Measurements from ENCODE around the gene LAD1. TPM values are rescaled to one million over a fixed set of nuclear protein-coding genes. Genes with fewer than 3 reads are reported as not detected.
A peak's percentile ranks its signal among the peaks of the same experiment; 100 is the strongest.

LAD1 gene
- total RNA-seq, 2 donors from 2014 or later: 13.5 to 13.6 TPM

DNA sequence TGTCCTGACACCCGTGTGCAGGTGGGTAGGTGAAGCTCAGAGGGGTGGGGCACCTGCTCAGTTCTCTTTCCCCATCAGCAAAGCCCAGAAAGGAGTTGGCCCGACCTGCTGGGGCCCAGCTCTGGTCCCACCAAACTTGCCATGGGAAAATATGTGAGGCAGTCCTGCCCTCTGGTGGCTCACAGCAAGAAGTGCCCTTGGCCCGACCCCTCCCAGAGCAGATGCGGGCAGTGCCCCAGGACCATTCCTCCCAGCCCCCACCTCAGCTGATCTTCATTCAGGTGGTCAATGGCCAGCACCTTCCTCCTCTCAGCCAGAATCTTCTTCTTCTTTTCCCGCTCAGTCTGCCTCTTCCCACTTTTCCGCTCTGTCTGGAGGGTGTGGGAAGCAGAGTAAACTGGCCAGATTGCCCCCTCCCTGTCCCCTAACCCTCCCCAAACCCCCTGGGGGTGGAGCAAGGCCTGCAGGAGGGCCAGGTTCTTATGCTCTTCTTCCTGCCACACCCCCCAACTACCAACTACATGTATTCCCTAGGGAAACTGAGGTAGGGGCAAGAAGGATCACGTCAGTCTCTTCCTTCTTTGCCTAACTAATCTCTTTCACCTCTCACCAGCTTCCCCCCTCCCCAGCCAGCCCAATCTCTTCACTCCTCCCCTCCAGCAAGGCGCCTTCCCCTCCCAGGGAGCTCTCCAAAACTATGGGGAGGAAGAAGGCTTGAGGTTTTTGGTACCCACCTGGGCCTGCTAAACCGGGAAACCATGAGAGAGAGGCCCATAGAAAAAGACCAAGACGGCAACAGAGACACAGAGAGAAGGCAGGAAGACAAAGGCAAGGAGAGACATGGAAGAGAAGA, 37.2 kb downstream of the LAD1 start:
- Histone ChIP-seq H3K27ac (ENCODE audit: low read depth, low read length) (no peak overlapping the region), H3K4me3 (ENCODE audit: low read length) (no peak overlapping the region), H3K9me3 (ENCODE audit: control insufficient read depth, low read length) (no peaks in the 10 kb centered on the region), H3K27me3 (ENCODE audit: control insufficient read depth, insufficient read depth, low read length, poor library complexity, severe bottlenecking) (no peaks in the 10 kb centered on the region), H3K4me1 (ENCODE audit: control insufficient read depth, insufficient read depth, low read length) (no peaks in the 10 kb centered on the region), H3K36me3 (ENCODE audit: control insufficient read depth, insufficient read depth, low read length) (no peaks in the 10 kb centered on the region), H3K9ac (ENCODE audit: extremely low read depth, low read length, poor library complexity, severe bottlenecking) (no peak overlapping the region)
- Mint-ChIP-seq H3K9me3 (no peaks in the 10 kb centered on the region), H3K4me1 (peaks cover 6% of the 10 kb centered on the region), H3K36me3 (ENCODE audit: low read depth) (no peaks in the 10 kb centered on the region), H3K27ac (no peak overlapping the region), H3K27me3 (ENCODE audit: insufficient read depth) (no peaks in the 10 kb centered on the region), H3K4me3 (no peak overlapping the region)
- 43 to 90% methylated on average over 2 to 10 of the region's 10 CpGs for WGBS, 2 experiments (ENCODE audit: insufficient coverage in 1 of 2, insufficient read length in 1 of 2)
- DNase-seq: peak; percentile 94
- TF ChIP-seq CTCF (conservative IDR thresholded peaks at IDR 0.05): peak; percentile 95

DNA sequence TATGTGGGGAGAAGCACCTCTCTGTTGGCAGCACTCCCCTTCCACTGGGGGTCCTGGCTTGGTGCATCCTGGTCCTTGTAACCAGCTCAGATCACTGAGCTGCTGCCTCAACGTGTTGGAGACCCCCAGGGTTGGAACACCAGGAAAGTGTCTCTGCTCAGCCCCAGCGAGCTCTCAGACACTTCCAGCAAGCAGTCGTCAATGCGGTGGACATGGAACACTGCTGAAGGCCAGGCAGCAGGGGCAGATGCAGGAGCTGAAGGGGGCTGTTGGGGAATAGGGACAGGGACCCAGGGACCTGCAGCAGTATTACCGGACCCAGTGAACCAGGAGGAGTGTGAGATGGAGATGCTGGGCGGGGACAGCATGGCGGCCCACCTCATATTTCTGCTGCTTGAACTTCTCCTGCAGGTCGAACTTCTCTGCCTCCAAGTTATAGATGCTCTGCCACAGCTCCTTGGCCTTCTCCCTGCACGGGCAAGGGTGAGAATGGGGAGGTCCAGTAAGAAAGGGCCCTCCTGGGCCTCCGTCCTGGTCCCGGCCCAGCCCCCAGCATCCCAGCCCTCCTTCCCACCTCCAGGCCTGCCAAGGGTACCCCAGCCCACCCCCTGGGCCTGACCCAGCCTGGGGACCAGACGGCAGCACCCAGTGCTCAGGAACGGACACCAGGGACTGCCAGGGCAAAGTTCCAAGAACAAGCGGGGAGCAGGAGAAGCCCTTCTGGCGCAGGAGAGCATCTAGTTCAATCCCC, 38.0 kb downstream of the LAD1 start:
- H3K27me3 Mint-ChIP-seq (ENCODE audit: insufficient read depth): no peaks in the 10 kb centered on the region
- H3K27ac ChIP-seq (ENCODE audit: low read depth, low read length): no peak overlapping the region

DNA sequence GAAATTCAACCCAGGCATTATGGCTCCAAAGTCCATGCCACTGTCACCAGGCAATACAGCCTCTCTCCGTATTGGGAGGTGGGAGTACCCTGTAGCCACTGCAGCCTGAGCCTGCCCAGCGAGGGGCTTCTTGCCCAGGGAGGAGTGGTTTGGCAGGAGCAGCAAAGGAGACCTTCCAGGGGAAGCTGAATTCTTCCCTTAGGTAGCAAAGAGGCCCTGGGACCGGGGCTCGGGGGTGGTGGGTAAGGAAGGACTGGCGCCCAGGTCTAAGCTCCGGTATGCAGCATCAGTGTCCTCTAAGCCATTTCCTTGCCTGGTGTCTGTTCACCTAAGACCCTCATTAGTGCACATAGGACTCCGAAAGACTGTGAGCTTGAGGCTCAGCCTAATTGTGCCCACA, 38.6 kb downstream of the LAD1 start:
- Histone ChIP-seq H3K9ac (ENCODE audit: extremely low read depth, low read length, poor library complexity, severe bottlenecking) (no peak overlapping the region), H3K4me1 (ENCODE audit: control insufficient read depth, insufficient read depth, low read length) (no peaks in the 10 kb centered on the region), H3K9me3 (ENCODE audit: control insufficient read depth, low read length) (no peaks in the 10 kb centered on the region), H3K36me3 (ENCODE audit: control insufficient read depth, insufficient read depth, low read length) (no peaks in the 10 kb centered on the region), H3K27me3 (ENCODE audit: control insufficient read depth, insufficient read depth, low read length, poor library complexity, severe bottlenecking) (no peaks in the 10 kb centered on the region), H3K4me3 (ENCODE audit: low read length) (no peak overlapping the region), H3K27ac (ENCODE audit: low read depth, low read length) (no peak overlapping the region)
- DNase-seq: peak; percentile 39
- H3K36me3 Mint-ChIP-seq (ENCODE audit: low read depth): no peaks in the 10 kb centered on the region
- no peak overlapping the region for H3K27ac Mint-ChIP-seq
- TF ChIP-seq CTCF (conservative IDR thresholded peaks at IDR 0.05): no peak
- peaks cover 6% of the 10 kb centered on the region for H3K4me1 Mint-ChIP-seq
- H3K4me3 Mint-ChIP-seq: no peak overlapping the region
- no peaks in the 10 kb centered on the region for H3K9me3 Mint-ChIP-seq
- 89 to 90% methylated on average over 6 to 7 of the region's 7 CpGs for WGBS, 2 experiments (ENCODE audit: insufficient coverage in 1 of 2, insufficient read length in 1 of 2)
- H3K27me3 Mint-ChIP-seq (ENCODE audit: insufficient read depth): no peaks in the 10 kb centered on the region

More for the DNA sequence above, 38.0 kb downstream of the LAD1 start:
- Mint-ChIP-seq H3K9me3 (no peaks in the 10 kb centered on the region), H3K27ac (no peak overlapping the region), H3K4me3 (no peak overlapping the region), H3K4me1 (peaks cover 6% of the 10 kb centered on the region), H3K36me3 (ENCODE audit: low read depth) (no peaks in the 10 kb centered on the region)
- no peaks in the 10 kb centered on the region for H3K27me3 ChIP-seq (ENCODE audit: control insufficient read depth, insufficient read depth, low read length, poor library complexity, severe bottlenecking)
- no peak overlapping the region for H3K4me3 ChIP-seq (ENCODE audit: low read length)
- no peaks in the 10 kb centered on the region for H3K9me3 ChIP-seq (ENCODE audit: control insufficient read depth, low read length)
- H3K9ac ChIP-seq (ENCODE audit: extremely low read depth, low read length, poor library complexity, severe bottlenecking): no peak overlapping the region
- no peak for TF ChIP-seq CTCF (conservative IDR thresholded peaks at IDR 0.05)
- no peaks in the 10 kb centered on the region for H3K36me3 ChIP-seq (ENCODE audit: control insufficient read depth, insufficient read depth, low read length)
- DNase-seq: peak; percentile 37
- no peaks in the 10 kb centered on the region for H3K4me1 ChIP-seq (ENCODE audit: control insufficient read depth, insufficient read depth, low read length)
- 92 to 97% methylated on average over 7 to 15 of the region's 15 CpGs for WGBS, 2 experiments (ENCODE audit: insufficient coverage in 1 of 2, insufficient read length in 1 of 2)

All from endodermal cell (in vitro differentiated cells).